PFSK-1 (cell line): ENCODE results near the gene RREB1.

Experiments used
- TAF1 ChIP-seq: IDR thresholded peaks from 2 replicates; pipeline ENCODE4 v1.6.1; 2012; ENCODE audit warnings: low read length, control low read depth, borderline replicate concordance; ENCODE audit not compliant: insufficient read depth
- TF ChIP-seq, protein P1 (sequence below), 2 experiments: IDR thresholded peaks; 2 replicates each; pipeline versions ENCODE4 v1.6.1 to v1.8.0; 2011 to 2012; ENCODE audit warnings: low read depth in 2 of 2, low read length in 2 of 2, control low read depth in 1 of 2, inconsistent platforms in 1 of 2, mild to moderate bottlenecking in 1 of 2, moderate library complexity in 1 of 2; ENCODE audit not compliant: insufficient read depth in 1 of 2

DNA sequence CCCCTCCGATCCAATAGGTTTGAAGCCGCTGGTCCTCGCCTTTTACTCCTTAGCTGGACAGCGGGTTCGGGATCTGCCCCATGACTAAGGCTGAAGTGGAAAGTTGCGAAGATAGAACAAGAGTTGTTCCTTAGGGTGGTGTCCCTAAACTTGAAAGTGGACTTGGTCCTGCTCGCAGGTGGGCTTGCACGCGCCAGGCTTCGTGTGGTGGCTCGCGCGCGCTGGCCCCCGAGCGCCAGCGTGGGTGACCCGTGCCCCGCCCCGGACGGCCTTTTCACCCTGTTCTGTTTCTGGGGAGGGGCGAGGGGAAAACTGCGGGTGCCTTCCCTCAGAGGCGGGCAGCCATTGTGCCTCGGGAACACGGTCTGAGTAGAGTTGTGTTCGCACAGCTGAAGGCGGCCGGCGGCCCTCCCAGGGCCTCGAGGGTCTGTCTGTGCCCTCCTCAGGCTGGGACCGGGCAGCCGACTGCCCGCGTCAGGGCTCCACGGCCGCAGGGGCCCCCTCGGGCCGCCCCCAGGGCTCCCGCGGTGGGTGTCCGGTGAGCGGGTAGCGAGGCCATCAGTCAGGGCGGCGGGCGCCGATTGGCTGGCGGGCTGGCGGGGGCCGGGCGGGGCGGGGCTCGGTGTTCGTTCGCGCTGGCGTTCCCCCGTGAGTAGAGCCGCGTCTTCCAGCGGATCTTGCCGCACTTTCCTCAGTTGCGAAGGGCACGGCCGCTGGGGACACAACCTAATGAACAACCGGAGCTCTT lies 33.0 kb downstream of the RREB1 start:
- TF ChIP-seq TAF1, result peak; percentile 32; the same call in 1 of the 2 replicates
- TF ChIP-seq, protein P1, sequence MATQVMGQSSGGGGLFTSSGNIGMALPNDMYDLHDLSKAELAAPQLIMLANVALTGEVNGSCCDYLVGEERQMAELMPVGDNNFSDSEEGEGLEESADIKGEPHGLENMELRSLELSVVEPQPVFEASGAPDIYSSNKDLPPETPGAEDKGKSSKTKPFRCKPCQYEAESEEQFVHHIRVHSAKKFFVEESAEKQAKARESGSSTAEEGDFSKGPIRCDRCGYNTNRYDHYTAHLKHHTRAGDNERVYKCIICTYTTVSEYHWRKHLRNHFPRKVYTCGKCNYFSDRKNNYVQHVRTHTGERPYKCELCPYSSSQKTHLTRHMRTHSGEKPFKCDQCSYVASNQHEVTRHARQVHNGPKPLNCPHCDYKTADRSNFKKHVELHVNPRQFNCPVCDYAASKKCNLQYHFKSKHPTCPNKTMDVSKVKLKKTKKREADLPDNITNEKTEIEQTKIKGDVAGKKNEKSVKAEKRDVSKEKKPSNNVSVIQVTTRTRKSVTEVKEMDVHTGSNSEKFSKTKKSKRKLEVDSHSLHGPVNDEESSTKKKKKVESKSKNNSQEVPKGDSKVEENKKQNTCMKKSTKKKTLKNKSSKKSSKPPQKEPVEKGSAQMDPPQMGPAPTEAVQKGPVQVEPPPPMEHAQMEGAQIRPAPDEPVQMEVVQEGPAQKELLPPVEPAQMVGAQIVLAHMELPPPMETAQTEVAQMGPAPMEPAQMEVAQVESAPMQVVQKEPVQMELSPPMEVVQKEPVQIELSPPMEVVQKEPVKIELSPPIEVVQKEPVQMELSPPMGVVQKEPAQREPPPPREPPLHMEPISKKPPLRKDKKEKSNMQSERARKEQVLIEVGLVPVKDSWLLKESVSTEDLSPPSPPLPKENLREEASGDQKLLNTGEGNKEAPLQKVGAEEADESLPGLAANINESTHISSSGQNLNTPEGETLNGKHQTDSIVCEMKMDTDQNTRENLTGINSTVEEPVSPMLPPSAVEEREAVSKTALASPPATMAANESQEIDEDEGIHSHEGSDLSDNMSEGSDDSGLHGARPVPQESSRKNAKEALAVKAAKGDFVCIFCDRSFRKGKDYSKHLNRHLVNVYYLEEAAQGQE (IDR thresholded peaks at IDR 0.05; ENCODE audit: insufficient read depth in 1 of 2, low read depth in 2 of 2, low read length in 2 of 2), result peak in 1 of 2 experiments; percentile 26; a peak in 1 of 4 replicates
